GM12873 (cell line): ENCODE measurements around the gene TDRD10.

Source experiments
- CTCF ChIP-seq: IDR thresholded peaks from 2 replicates; pipeline ENCODE4 v1.5.1; 2012; ENCODE audit warnings: low read depth, mild to moderate bottlenecking, moderate library complexity, low read length, control low read depth; ENCODE audit not compliant: insufficient read depth; ENCODE audit errors: missing control alignments

TDRD10 gene

GRCh38 chr1:154558720-154559465, 56.9 kb downstream of the TDRD10 start:
- TF ChIP-seq CTCF = no peak

DNA sequence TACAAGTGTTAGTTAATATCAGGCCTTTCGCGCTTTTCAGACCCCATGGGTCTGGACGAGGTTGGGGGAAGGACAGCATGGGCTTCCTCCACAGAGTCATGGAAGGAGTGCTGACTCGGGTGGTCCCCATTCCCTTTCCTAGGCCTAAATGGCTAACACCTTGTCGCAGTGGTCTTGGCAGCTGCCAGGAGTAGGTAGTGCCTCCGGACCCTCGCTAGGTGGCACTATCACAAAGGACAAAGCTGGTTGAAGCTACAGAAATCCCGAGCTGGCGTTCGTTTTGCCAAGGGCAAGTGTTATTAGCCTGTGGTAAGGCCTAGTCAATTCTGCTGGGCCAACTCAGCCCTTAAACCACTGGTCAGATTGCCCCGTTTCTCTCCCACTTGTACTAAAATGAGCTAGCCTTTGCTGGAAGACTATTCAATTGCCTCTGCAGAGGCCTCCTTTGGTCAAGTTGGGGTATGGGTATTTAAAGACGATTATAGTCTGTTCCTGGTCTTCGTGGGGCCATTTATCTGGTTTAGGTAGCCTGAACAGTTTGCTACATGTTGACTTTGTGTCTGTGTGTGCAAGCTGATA, 57.5 kb downstream of the TDRD10 start:
- peak; percentile 98 for TF ChIP-seq CTCF

DNA sequence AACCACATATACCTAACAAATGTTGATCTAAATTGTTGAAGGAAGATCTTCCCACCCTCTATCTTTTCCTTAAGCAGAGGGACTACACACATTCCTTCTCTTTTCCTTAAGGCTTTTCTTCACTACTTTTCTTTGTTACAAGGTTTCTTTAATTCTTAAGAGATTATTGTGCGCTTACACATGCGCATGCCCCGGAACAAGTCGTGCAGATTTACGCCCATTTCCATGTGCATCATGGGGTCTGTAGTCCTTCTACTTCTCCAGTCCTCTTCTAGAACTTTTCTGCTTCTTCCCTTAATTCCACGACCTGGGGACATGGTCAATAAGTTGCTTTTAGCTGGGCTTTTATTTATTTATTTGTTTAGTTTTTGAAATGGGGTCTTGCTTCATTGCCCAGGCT, 63.9 kb downstream of the TDRD10 start:
- no peak for TF ChIP-seq CTCF

GRCh38 chr1:154567386-154568156, 65.6 kb downstream of the TDRD10 start, which contains the start of gene CHRNB2:
TSS of gene CHRNB2 (plus strand) at chr1:154567778. CDS start at chr1:154568045, 267 bp downstream.
- TF ChIP-seq CTCF = no peak

- TF ChIP-seq CTCF = no peak
Measured at GRCh38 chr1:154568157-154568815, 66.3 kb downstream of the TDRD10 start.

DNA sequence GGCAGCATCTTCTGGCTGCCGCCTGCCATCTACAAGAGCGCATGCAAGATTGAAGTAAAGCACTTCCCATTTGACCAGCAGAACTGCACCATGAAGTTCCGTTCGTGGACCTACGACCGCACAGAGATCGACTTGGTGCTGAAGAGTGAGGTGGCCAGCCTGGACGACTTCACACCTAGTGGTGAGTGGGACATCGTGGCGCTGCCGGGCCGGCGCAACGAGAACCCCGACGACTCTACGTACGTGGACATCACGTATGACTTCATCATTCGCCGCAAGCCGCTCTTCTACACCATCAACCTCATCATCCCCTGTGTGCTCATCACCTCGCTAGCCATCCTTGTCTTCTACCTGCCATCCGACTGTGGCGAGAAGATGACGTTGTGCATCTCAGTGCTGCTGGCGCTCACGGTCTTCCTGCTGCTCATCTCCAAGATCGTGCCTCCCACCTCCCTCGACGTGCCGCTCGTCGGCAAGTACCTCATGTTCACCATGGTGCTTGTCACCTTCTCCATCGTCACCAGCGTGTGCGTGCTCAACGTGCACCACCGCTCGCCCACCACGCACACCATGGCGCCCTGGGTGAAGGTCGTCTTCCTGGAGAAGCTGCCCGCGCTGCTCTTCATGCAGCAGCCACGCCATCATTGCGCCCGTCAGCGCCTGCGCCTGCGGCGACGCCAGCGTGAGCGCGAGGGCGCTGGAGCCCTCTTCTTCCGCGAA, 69.4 kb downstream of the TDRD10 start:
- no peak for TF ChIP-seq CTCF
